ENCODE measurements around the gene TMEM198.
A peak's percentile ranks its signal among the peaks of the same experiment; 100 is the strongest.

TMEM198 gene

GRCh38 chr2:219581346-219581745 is 37.5 kb downstream of the TMEM198 start:
- DNase-seq: no peak

DNA sequence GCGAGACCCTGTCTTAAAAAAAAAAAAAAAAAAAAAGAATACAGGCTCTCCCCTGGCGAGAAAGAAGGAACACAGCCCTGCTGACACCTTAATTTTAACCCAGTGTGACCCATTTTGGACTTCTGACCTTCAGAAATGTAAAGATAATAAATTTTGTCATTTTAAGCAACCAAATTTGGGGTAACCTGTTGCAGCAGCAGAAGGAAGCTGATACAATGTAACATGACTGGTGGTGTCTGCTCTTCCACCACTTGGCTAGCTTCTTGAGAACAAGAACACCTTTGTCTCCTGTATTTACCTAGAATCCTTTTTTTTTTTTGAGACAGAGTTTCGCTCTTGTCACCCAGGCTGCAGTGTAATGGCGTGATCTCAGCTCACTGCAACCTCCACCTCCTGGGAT is 47.3 kb downstream of the TMEM198 start:
- DNase-seq: no peak

DNA sequence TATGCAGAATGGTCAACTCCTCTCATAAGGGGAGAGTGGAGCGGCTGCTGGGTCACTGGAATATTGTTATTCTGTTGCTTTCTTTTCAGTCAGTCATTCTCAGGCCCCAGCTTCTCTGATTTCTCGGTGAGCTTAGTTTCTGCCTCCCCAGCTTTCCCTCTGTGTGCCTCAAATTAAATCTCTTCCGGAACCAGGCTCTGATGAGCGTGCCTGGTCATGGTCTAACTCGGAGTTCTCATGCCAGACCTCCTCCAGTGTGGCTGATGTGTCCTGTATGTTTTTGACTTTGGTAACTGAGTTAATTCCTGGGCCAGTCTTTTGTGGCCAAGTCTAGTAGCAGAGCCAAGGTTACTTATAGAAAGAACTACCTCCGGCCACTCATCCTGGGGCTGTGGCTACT is 48.9 kb downstream of the TMEM198 start:
- no peak for DNase-seq

- no peak for DNase-seq
Measured at GRCh38 chr2:219593154-219593553, 49.3 kb downstream of the TMEM198 start.

DNA sequence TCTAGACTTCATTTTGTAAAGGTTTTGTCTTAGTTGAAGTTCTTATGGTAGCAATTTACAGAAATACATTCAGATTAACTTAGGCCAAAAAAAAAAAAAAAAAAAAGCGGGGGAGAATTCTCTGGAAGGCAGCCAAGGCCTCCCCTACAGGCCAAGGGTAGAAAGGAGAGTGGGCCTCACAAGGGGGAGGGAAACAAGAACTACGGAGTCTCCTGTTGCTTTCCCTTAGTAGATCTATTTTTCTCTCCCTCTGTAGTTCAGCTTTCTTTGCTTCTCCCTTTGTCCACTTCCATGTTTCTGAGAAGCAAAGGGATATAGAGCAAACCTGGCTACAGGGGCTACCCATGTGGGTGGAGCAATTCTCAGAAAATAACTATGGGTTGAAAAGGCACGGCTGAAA is 51.4 kb downstream of the TMEM198 start:
- peak; percentile 28 for DNase-seq

- no peak for DNase-seq
Measured at GRCh38 chr2:219596954-219597551, 53.2 kb downstream of the TMEM198 start.

GRCh38 chr2:219597552-219598307 is 53.9 kb downstream of the TMEM198 start, which contains the start of gene STK11IP:
STK11IP (plus strand) TSS chr2:219597857; CDS start chr2:219598120, 263 bp downstream.
- peak; percentile 97 for DNase-seq

GRCh38 chr2:219598308-219599078 is 54.7 kb downstream of the TMEM198 start:
- no peak for DNase-seq

Data from fibroblast of skin of abdomen (primary cell).